ENCODE results near the gene METTL22.

Gene METTL22

DNA sequence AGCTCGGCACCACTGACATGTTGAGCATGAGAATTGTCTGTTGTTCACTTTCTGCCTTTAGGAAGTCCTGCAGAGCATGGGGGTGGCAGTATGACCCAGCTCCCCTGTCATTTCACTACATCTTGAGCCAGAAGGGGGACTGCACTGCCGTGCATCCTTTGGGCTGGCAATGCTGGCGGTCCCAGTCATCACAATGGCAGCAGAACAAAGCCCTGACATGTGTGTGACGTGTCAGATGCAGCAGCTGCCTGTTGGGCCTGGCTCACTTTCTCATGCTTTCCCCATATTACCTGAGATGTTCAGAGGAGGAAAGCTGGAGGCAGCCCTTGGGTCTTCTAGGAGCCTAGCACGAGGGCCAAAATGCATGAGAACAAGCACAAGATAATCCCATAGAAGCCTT, 46.6 kb downstream of the METTL22 start:
- DNase-seq = no peak

DNA sequence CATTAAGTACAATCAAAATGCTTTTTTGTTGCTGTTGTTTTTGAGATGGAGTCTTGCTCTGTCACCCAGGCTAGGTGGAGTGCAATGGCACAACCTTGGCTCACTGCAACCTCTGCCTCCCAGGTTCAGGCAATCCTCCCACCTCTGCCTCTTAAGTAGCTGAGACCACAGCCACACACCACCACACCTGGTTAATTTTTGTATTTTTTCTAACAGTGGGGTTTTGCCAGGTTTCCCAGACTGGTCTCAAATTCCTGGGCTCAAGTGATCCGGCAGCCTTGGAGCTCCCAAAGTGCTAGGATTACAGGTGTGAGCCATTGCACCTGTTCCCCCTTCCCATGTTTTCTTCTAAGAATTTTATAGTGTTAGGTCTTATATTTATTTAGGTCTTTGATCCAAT, 48.0 kb downstream of the METTL22 start:
- no peak for DNase-seq

DNA sequence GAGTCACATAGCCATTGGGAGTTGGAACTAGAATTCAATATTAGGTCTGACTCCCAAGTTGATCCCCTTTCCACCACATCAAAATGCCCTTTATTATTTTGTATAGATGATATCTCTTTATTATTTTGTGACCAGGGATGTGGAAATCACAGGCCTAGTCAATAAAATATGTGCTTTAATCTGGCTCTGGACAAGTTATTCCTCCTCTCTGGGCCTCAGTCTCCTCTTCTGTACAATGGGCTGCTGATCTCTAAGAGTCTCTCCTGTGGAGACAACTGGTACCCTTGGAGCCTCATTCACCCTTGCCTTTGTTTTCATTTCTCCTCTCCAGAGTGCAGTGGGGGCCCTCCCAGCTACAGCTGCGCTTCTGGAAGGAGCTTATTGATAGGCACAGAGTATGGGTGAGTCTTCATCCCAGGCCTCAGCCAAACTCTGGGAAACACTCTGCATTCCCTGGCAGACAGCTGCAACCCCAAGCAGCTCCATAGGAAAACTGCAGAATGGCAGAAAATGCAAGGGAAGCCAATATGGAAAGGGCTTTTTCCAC, 48.6 kb downstream of the METTL22 start:
- no peak for DNase-seq

DNA sequence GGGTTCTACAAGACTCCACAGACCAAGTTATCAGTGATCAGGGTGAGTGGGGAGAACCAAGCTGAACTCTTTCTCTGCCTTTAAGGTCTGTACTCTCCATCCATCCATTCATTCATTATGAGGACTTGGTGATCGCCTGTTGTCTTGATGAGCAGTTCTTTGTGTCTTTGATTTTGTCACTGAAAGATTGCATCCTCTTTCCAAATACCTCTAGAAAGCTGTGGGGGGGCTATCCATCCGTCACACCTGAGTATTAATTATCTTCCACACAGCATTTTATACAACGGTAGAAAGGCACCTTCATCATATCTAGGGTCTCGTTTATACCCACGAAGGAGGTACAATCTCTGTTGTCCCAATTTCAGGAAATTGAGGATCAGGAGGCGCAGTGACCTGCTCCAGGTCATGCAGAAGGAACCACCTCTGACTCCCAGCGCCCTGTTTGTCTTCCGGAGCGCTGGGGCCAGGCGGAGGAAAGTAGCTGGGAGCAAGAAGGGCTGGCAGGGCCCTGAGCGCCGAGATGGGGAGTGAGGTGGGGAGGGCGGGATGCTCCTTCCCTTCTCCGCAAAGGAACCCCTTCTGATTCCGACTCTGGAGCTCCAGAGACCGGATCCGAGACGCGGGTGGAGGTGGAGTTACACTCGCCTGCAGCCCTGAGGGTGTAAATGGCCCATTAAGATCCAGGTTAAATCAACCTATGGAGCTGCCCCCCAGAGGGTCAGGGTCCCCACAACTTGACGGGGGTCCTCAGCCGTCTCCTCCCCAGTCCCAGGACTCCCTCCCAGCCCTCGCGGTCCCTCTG, 52.3 kb downstream of the METTL22 start:
- no peak for DNase-seq

DNA sequence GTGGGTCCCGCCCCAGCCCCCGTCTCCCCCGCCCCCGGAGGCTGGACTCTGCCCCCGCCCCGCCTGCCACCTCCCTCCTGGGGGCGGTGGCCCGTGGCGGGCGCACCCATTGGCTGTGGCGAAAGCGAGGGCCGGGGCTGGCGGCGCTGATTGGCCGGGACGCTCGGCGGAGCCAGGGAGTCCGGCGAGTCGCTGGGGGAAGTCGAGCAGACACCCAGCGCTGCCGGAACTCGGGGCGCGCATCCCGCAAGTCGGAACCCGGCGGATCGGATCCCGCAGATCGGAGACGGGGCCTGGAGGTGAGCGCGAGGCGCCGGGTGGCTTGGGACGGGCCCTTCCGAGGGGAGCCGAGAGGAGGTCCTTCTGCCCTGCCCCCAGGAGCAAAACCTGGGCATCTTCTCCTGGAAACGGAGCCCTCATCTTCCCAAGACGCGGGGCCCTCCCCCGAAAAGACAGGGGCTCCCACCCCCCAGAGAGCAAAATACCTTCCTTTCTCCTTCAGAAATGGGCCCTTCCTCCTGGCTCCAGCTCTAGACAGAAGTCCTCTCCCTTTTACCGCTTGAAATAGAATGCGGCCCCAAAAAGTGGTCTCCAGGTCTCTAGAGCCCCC, 53.0 kb downstream of the METTL22 start, which contains the start of gene ABAT:
Gene ABAT, plus strand, starts transcription at position 205 of the 610 bp plus-strand sequence. CDS start 61,123 bp downstream, outside the sequence.
- DNase-seq = peak; percentile 86

DNA sequence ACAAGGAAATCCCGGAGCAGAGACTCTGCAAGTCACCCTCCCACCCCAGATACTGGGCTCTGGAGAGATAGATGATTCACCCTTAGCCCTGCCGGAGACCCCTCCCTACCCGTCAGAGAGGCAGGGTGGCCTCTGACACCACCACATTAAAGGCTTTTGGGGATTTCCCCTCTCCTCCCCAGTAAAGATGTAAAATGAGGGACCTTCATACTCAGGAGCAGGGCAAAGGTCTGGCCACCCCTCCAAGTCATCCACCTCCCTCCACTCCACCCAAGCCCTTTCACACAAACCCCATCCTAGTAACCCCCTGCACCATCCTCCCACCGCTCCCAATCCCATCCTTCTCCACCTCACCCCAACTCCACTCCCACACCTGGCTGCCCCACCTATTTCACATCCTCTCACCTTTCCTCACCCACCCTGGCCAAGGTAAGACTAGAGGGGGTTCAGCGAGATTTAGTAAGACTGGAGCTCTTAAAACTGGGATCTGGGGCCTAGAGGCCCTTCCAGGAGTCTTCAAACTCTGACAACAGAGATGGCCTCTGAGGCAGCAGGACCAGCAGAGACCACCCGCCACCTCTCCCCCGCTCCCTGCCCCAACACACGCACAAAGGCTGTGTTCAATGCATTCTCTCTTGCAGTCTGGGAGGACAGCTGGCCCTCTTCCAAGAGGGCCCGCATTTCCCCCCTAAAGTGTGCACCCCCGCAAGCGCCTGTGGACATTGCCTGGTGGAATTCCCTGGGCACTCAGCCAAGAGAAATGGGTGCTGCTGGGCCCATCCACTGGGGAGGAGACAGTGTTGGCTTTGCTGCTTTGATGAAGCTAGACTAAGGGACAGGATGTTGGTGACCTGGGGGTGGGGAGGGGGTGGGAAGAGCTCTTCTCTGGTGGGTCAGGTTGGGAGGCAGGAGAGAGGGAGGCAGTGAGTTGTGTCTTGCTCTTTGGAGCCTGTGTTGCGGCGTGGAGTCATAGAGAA, 54.0 kb downstream of the METTL22 start:
- peak; percentile 40 for DNase-seq

DNA sequence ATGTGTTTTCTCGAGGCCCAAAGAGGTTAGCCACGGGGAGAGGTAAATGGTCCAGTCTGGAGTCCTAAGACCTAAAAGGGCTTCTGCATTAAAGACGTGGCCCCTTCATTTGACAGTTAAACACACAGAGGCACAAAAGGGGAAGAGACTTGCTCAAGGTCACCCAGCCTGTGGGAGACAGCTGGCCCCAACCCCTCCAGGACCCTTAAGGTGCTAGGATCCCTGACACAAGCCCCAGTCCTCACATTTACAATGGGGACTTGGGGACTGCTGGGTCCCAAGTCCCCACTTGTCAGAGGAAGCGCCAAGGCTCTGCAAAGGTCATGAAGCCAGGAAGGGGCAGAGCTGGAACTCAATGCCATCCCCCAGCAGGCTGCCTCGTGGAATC, 54.7 kb downstream of the METTL22 start:
- no peak for DNase-seq

DNA sequence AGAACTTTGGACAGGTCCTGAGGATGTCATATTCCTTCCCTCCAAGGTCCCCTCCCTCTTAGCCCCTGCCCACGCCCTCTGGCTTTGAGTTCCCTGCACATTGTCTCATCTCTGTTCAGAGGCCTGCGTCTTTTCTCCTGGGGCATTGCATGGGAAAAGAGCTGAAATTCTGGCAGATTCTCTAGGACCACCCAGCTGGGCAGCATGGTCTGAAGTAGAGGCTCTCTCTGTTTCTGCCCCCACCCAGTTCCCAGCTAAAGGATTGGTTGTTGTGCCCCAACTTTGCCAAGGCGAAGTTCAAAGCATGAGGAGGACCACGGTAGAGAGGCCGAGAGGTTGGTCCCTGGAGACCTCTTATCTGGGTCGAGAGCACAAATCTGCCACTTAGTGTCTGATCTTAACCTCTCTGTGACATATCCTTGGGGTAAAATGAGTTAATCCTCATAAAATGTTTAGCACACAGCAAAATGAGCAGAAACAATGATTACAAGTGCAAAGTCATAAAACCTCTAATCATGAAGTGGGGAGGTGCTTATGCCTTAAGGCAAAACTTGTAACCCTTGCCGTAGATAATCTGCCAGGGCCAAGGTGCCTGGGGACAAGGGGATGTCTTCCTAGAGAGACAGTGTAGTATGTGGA, 55.4 kb downstream of the METTL22 start:
- DNase-seq = no peak

DNA sequence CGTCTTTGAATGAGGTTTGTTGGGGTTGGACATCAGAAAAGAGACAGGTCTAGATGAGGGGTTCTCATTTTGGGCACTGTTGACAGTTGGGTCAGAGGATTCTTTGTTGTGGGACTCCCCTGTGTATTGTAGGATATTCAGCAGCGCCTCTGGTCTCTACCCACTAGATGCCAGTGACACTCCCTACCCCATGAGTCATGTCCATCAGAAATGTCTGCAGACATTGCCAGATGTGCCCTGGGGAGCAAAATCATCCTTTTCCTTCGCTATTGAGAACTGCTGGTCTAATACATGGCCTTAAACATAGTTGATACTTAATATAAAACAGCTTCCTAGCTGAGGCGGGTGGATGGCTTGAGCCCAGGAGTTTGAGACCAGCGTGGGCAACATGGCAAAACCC, 56.0 kb downstream of the METTL22 start:
- DNase-seq = no peak

DNA sequence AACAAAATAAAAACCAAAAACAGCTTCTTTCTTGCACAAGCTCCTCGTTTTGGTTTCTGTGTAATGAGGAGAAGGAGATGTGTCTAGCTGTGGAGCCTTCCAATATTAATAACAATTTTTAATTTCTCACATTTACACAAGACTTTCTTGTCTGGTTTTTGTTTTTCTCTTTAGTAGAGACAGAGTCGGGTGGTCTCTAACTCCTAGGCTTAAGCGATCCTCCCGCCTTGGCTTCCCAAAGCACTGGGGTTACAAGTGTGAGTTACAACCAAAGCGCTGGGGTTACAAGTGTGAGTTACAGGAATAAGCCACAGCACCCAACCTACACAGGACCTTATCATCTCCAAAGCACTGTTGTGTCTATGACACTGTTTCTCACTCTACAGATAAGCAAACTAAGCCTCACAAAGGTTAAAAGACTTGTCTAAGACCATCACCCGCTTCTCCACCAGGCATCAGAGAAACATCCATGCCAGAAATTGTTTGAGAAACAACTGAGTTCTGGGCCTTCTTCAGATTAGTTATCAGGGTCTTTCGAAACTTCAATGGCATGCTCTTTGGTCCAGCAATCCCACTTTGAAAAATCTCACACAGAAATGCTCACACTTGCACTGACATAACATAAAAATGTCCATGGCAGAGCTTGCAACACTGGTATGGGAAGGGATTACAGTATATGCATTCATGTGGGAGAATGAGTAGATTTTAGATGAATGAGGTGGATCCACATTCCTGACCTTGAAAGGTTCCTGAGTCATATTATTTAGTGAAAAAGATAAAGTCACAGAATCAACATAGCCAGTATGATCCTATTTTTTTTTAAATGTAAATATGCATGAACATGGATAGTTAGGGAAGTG, 56.8 kb downstream of the METTL22 start:
- no peak for DNase-seq

DNA sequence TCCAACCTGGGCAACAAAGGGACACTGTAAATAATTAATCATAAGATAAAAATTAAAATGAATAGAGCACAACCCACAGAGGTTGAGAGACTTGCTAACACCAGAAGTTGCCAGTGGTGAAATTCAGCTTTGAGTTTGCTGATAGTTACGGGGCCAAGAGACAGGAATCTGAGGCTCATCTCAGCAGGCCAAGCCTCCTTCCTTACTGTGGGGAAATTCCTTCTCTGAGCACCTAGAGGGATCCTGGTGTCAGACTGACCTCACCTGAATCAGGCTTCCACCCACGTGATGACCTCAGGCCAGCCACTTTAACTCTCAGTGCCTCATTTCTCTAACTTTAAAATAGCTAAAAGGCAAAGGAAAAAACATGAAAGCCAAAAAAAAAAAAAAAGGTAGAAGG, 57.7 kb downstream of the METTL22 start:
- no peak for DNase-seq

DNA sequence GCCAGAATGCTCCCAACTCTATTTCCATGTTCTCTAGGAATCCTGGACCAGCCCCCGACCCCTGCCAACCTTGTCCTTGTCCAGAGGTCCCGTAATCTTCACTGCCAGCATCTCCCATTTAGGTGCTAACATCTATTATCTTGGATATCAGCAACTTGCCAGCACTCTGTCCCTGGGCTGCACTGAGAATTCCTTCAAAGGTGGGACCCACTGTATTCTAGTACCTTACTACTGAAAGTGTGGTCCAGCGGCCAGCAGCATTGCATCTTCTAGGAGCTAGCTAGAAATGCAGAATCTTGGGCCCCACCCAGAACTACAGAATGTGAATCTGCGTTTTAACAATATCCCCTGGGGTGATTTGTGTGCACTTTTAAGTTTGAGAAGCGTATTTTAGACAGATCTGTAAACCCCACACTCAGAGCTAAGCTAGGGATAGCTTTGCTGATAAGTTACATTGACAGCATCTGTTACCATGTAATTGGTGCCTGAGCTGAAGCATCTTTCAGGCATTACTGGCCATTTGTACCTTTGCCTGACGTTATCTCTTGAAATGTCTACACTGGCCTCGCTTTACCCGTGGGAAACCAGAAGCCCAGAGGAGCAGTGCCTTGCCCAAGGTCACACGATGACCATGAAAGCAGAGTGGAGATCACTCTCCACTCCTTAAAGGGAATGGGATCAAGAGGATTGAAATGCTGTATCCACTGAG, 61.2 kb downstream of the METTL22 start:
- DNase-seq = no peak

DNA sequence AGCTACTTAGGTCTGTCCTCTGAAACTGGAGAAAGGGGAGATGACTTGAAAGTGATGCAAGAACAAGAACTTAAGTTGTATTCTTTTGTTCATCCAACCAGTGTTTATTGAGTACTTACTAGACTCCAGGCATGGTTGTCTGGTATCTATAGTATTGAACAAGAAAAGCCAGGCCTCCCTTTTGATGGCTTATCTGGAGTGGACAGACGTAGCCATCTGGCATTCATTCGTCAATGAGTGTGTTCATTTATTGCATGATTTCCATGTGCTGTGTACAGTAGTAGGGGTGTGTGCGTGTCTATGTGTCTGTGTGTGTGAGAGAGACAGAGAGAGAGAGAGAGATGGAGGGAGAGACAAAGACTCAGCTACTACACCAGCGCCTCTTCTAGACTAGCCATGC, 62.1 kb downstream of the METTL22 start:
- DNase-seq = no peak

DNA sequence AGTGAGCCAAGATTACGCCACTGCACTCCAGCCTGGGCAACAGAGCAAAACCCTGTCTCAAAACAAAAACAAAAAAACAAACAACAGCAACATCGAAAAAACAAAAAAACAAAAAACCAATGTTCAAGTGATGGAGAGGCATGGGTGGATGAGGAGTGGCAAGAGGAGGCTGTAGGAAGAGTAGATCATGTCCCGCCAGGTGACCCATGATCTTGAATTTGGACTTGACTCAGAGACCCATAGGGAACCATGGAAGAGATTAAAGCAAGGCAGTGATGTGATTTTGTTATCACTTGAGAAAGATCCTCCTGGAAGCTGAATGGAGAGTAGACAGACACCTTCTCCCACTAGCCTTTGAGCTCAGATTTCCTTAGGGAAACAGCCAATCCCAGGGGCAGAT, 64.1 kb downstream of the METTL22 start:
- no peak for DNase-seq

DNA sequence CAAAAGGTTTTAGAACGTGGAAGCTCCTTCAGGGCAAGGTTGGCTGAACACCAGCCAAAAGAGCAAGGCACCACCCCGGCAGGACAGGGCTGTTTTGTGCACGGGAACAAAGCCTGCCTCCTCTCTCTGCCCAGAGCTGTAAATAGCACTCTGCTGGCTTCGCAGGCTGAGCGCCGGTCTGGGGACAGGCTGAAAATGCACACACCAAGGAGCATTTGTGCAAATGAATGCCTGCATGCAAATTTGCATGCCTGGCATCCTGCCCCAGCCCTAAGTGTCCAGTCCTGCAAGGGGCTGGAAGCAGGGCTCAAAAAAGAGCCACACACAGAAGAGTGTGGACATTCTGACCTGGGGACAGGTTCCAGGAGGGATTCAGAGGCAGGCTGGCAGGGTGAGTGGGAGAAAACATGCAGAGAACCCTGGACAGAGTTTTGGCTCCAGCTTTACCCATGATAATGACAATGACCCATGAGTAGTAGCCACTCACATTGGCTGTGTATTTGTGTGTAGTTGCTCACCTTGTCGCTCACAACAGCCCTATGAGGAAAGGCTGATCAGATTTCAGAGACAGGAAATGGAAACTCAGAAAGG, 64.6 kb downstream of the METTL22 start:
- DNase-seq = no peak

DNA sequence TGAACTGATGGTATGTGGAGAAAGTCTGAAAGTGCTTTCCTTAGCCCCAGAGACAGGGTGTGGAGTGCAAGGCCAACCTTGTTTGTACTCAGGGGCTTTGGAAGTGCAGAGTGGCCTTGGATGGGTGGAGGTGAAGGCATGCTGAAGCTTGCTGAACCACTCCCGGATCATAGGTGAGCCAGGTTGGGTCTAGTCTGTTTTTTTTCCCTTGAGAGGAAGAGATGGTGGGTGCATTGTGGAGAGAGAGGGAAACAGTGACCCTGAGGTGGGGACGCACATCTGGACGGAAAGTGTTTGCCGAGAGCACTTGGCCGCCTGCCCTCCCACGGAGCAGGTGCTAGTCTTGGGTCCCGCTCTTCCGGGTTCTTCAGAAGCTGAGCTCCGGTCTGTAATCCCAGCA, 65.4 kb downstream of the METTL22 start:
- no peak for DNase-seq

DNA sequence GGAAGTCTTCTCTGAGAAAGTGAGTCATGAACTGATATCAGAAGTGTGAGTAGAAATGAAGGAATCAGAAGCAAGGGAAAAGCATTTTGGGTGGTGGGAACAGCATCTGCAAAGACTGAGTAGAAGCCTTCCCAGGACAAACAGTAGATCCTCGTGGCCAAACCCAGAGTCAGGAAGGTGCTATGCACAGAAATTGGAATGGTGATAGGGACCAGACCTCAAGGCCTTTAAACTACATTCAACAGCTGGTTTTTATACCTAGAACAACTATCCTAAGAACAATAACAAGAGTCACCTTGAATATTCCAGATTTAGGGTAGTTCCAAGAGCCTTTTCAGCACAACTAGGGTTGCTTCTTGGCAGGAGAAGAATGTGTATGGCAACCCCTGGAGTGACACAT, 68.2 kb downstream of the METTL22 start:
- DNase-seq = no peak

DNA sequence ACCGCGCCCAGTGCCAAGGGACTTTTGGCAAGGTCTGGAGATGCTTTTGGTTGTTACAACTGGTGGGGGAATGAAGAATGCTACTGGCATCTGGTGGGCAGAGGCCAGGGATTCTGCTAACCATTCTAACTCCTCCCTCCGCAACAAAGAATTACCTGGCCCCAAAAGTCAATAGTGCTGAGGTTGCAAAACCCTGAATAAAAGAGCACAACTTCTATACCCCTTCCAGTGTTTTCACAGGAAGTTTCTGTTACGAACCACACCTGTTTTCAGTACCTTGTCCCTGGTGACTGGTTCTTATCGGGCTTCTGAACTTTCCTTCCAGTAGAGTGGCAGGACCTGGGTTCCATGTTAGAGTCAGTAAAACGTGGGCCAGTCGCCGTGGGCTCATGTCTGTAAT, 70.2 kb downstream of the METTL22 start:
- DNase-seq = no peak

DNA sequence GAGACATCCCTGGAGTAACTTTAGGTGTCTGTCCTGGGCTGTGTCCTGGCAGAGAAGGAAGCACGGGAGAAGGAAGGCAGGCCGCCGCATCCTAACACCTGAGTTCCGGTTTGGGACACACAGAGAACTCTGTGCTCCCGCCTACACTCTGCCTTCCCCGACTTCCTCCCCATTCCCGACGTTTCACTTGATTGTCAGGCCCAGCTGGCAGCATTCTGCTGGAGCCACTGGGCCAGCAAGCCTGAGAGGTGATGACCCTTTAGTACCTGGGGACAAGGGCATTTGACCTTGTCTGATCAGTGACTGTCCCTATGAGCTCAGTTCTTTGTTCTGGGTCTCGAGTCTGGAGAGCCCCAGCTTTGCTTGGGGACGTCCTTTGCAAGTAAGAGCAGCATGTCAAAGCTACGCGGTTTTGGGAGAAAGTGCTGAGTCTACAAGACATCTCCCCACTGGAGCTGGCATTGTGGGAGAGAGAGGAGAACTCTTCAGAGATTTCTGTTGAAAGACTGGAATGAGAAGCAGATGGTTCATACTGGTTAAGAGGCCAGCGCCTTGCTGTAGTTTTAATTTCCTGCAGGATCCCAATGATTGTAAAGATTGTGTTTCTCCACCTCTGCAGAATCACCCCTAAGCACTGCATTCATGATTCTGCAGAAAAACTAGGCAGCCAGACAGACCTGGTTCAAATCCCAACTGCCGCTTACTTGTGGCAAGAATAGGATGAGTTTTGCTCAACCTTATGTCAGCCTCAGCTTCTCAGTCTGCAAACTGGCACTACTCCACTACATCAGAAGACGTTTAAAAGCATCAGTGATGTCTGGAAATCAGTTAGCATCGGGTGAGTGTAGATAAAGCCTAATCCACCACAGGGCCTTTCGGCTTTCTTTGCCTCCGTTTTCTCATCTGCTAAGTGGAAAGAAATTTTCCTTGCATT, 73.6 kb downstream of the METTL22 start:
- DNase-seq = no peak

All from activated effector memory CD4-positive, alpha-beta T cell treated with Interleukin-2 at 50 U/mL for 16 hours (primary cell).